ENCODE results near the gene RFNG.
A peak's percentile ranks its signal among the peaks of the same experiment; 100 is the strongest.

Gene RFNG

DNA sequence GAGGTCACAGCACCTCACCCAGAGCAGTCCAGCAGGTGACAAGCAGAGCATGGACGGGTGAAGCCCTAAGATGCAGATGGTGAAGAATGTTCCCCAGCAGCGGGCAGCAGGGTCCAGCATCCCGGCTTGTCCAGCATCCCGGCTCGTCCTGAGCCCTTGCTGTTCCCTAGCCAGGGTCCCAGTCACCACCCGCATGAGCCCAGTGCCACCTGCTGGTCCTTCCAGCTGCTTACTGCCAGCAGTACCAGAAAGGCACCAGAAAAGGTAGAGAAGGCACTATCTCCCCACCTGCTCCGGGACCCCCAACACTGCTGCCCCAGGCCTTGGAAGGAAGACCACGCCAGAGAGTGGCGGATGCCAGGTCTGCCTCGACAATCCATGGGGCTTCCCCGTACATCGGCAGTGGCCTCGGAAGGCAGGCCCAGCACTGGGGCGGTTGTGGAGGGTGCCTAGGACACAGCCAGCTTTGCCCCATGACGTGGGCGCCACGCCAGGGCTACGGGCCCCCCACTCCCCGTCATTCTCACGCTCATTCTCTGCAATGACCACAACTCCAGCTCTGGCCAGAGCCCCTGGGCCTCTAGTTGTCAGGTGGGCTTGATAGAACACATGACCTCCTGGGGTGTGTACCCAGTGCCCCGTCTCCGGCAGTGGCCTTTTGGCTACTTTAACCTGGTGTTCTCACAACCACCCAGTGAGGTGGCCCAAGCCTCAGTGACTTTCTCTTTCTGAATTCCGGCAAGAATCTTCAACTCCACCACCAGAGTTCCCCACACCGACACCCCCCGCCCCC is 30.3 kb downstream of the RFNG start:
- in situ Hi-C loops (cut with HindIII; ENCODE audit: low pct_ligation_motif_present, low pct_unique_long_range_greater_than_20kb, low sequenced_read_pairs), result no loop called here
- peak; percentile 83 for DNase-seq

DNA sequence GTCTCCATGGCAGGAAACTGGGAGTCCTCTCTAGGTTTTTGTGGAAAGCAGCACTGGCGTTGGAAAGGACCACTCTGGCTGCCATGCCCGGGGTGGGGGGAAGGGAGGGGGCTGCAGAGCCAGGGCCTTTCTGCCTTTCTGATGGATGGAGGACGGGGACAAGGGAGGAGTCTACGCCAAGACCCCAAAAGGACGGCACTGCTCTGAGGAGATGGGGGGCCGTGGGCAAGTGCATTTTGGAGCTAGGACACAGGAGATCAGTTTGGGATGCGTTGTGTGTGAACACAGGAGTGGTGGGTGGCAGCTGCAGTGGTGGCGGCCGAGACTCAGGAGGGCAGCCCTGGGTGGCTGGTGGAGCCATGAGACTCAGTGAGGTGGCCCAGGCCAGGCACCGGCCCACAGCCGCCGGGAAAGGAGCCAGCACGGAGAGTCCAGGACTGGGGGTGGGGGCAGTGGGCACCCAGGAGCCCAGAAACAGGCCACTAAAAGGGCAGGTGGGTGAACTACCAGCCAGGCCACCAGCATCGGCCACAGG is 31.0 kb downstream of the RFNG start:
- in situ Hi-C loops (cut with HindIII; ENCODE audit: low pct_ligation_motif_present, low pct_unique_long_range_greater_than_20kb, low sequenced_read_pairs), result no loop called here

DNA sequence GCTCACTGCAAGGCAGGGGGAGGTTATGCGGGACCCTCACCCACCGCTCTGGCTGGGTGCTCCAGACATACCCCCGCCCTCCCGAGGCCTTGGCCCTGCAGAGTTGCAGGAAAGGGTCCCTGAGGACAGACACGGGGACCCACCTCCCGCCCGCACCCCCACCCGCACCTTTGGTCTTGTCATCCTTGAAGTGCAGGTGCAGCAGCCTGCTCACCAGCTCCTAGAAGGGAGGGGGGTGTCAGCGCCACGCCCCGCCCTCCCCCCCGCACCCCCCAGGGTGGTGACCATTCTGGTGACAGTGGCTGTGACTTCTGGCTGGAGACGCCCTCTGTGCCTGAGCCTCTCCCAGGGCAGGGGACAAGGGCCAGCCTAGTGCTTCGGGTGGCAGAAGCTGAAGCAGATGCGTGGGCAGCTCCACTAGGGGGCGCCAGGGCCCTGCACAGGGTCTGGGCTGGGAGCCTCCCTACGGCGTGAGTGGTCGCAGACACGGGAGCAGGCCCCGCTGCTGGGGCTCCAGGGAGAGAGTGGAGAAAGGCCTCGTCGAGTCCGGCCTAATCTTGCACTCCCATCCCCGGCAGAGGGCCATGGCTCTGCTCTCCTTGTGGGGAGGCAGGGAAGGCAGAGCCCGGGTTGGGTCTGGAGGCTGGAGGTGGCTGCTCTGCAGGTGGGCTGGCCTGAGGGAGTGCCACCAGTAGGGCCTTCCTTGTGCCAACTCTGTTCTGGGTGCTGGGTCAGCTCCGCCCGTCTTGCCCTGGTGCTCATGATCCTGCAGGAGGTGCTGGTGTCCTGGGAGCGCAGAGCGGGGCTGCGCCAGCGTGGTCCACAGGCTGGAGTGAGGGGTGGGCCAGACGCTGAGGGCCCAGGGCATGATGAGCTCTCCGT is 31.7 kb downstream of the RFNG start:
- in situ Hi-C loops (cut with HindIII; ENCODE audit: low pct_ligation_motif_present, low pct_unique_long_range_greater_than_20kb, low sequenced_read_pairs), result no loop called here
- peak; percentile 63 for DNase-seq

More for the DNA sequence above, 31.0 kb downstream of the RFNG start:
- no peak for DNase-seq

DNA sequence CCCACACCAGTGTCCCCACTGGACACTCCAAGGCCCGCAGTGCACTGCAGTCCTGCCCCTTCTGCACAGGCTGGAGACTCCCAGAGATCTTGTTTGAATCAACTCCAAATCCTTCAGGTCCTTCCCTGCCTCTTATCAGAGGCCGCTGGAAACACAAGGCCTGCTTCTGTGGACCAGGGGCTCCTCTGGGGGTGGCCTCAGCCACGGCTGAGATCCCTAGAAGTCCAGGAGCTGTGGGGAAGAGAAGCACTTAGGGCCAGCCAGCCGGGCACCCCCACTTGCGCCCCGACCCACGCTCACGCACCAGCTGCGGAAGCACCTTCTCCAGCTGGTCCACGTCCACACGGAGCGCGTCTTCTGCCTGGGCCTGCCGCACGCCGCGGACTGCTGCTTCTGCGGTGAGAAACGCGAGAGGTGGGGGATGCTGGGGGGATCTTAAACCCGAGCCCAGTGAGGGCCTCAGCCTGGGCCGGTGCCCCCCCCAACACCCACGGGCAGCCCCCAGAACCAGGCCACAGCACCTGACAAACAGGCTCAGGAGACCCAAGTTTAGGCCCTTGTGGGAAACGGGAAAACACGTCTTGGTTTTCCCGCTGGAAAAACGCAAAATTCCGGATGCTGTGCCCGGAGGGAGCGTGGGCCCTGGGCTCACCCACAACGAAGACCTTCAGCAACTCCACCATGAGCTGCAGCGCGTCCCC is 32.5 kb downstream of the RFNG start:
- in situ Hi-C loops (cut with HindIII; ENCODE audit: low pct_ligation_motif_present, low pct_unique_long_range_greater_than_20kb, low sequenced_read_pairs), result no loop called here
- DNase-seq, result no peak

DNA sequence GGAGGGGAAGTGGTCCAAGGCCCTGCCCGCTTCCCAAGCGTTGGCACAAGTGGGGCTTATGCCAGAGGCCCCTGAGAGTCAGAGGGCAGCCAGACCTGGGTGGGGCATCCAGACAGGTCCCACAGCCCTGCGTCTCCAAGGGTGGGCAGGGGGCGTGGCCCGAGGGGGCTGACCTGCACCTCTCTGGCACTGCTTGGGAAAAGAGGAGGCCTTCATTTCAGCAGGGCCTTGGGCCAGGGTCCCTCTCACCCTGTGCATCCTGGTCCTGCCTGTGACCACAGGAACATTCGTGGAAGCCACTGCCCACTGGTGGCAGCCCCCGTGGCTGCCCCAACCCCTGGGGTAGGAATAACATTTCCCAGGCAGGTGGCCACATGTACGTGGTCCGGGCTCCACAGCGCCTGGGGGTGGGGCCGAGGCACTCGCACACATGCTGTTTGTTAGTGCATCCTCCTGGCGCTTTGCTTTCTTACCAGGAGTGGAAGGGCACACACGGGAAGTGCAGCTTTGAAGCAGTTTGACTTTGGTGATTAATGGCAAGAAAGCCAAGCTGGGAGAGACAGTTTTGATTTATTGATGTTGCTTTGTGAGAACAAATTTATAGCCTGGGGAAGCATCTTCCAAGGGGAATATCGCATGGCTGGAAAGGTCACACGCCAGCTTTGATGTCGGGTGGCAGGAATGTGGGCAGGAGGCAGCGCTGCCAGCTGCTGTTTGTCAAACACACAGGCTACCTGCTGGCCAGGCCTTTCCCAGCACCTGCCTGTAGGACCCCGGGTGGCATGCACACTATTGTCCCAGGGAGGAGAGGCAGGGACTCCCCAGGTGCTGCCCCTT is 33.2 kb downstream of the RFNG start:
- no peak for DNase-seq
- in situ Hi-C loops (cut with HindIII; ENCODE audit: low pct_ligation_motif_present, low pct_unique_long_range_greater_than_20kb, low sequenced_read_pairs), result no loop called here

DNA sequence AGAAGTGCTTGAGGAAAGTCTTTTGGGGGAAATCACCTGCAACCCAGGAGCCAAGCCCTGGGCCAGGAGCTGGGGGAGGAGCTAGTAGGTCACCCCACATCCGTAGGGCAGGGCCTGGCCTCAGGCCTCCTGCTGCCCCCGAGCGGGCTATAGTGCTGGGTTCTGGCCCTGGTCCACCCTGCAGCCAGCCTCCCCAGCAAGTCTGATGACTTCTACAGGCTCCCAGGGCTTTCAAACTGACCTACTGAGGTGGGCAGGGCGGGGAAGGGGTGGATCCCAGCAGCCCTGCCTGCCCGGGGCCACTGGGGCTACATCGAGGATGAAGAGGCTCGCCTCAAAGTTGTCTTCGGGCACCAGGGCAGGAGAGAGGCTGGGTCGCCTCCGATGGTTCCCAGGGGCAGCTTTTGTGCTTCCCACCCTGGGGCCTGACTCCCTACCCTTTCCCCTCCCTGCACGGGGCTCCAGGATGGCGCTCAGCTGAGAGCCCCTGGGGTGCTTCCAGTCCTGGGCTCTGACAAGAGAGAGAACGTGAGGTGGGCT is 33.9 kb downstream of the RFNG start:
- in situ Hi-C loops (cut with HindIII; ENCODE audit: low pct_ligation_motif_present, low pct_unique_long_range_greater_than_20kb, low sequenced_read_pairs), result no loop called here
- no peak for DNase-seq

DNA sequence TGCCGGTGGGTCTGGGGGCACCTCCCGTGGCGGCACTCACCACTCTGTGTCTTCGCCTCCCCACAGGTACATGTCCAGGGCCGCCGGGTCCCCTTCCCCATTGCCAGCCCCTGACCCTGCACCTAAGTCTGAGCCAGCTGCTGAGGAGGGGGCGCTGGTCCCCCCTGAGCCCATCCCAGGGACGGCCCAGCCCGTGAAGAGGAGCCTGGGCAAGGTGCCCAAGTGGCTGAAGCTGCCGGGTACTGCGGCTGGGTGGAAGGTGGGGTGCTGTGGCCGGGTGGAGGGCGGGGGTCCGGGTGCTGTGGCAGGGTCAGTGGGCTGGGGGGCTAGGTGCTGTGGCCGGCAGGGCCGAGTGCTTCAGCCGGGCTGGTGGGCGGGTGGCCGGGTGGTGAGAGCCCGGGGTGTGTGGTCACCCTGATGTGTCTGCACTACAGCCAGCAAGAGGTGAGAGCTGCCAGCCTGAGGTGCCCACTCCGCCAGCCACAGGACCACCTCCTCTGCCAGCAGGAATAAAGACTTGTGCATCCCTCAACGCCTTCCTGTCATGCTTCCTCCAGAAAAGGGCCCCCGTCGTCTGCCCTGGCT is 34.6 kb downstream of the RFNG start:
- in situ Hi-C loops (cut with HindIII; ENCODE audit: low pct_ligation_motif_present, low pct_unique_long_range_greater_than_20kb, low sequenced_read_pairs), result no loop called here
- DNase-seq, result no peak

DNA sequence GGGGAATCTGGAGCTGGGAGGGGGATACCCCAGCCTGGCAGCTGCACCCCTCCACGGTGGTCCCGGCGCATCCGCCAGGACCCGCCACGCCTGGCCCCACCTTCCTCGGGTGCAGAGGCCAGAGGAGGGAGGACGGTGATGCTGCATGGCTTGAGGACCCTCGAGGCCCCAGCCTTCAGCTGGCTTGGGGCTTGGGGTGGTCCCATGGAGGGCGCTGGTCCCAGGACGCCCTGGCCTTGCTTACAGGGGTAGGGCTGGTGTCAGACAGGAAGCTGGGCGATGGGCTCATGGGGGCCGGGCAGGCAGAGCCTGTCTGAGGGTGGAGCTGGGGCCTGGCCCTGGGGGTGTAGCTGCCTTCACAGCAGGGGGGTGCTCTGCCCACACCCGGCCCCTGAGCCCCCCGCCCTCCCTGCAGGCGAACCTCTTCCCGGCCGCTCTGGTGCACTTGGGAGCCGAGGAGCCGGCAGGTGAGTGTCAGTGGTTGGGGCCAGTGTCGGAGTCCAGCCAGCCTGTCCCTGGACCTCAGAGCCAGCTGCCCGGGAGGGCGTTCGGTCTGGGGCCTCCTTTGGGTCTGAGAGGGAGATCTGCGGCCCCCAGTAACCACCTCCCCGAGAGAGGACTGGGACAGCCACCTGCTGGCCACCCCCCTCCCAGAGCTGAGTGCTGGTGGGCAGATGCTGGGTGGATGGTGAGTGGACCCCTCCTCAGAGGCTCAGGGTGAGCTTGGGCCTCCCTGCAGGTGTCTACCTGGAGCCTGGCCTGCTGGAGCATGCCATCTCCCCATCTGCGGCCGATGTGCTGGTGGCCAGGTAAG is 35.3 kb downstream of the RFNG start:
- in situ Hi-C loops (cut with HindIII; ENCODE audit: low pct_ligation_motif_present, low pct_unique_long_range_greater_than_20kb, low sequenced_read_pairs), result no loop called here
- no peak for DNase-seq

DNA sequence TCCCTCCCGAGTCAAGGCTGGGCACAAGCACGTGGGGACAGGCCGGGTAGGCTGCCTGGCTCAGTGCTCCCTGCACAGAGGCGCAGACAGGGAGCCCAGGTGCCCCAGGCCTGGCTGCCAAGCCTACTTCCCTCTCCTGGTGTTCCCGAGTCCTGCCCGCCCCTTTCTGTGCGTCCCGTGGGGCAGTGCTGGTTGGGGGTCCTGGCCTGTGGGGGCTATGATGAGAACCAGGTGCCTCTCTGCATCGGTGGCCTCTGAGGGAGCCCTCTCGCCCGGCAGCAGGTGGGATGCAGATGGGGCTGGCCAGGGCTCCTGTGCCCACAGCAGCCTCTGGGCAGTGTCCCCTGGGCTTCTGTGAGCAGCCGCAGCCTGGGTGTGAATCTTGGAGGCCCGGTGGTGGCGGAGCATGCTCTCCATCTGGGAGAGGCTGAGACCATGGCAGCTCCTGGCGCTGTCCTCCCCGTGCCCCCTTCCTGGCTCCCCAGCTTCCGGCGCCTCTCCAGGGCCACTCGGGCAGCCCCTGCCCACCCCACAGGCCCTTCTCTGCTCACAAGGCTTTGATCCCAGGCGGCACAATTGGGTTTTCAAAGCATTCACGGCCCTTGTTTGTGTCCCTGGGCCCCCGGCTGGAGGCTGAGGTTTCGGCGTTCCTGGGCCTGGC is 36.2 kb downstream of the RFNG start:
- DNase-seq, result no peak
- in situ Hi-C loops (cut with HindIII; ENCODE audit: low pct_ligation_motif_present, low pct_unique_long_range_greater_than_20kb, low sequenced_read_pairs), result no loop called here

DNA sequence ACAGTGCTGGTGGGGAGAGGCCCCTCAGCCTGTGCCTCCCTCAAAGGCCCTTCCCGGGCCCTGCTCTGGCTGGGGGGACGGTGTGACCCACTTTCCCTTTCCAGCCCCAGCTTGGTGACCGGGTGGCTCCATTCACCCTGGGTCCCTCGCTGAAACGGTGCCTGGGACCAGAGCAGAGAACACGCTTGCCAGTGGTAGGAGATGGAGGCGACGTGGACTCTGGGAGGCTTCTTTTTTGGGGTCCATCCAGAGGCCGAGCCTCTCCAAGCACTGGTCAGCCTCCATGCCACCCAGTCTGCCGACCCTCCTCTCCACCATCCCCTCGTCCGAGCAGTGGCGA is 36.7 kb downstream of the RFNG start:
- in situ Hi-C loops (cut with HindIII; ENCODE audit: low pct_ligation_motif_present, low pct_unique_long_range_greater_than_20kb, low sequenced_read_pairs), result no loop called here
- no peak for DNase-seq

DNA sequence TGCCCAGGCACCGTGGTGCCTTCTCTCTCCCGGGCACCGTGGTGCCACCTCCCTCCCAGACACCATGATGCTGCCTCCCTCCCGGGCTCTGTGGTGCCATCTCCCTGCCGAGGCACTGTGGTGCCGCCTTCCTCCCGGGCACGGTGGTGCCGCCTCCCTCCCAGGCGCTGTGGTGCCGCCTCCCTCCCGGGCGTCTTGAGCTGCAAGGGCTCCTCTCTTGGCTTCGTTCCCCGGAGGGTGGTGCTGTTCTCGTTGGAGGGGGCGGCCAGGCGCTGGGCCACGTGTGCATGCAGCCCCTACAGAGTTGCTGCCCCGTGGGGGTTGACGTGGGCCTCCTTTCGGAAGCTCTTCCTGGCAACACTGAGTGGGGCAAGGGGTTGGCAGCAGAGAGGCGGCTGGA is 37.2 kb downstream of the RFNG start:
- DNase-seq, result no peak
- in situ Hi-C loops (cut with HindIII; ENCODE audit: low pct_ligation_motif_present, low pct_unique_long_range_greater_than_20kb, low sequenced_read_pairs), result no loop called here

DNA sequence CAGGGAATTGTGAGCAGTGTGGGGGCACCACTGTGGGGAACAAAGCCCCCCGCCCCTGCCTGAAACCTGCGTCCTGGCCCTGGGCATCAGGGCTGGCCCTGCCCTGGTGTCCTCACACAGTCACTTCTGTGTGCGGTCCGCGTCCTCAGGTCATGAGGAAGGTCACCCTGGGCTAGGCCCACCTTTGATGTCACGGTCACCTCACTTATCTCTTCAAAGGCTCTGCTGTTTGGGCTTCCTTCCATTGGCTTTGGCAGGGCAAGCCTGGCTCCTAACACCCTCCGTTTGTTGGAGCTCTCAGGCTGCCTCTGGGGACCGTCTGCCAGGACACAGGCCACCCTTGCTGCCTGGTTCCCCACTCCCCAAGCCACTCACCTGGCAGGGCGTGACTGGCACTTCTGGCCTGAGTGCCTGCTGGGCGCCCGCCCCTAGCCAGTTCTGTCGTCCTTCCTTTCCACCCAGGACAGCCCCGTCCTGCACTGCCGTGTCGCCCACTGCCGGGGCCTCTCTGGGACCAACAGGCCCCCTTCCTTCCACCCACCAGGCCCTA is 37.8 kb downstream of the RFNG start:
- in situ Hi-C loops (cut with HindIII; ENCODE audit: low pct_ligation_motif_present, low pct_unique_long_range_greater_than_20kb, low sequenced_read_pairs), result no loop called here
- DNase-seq, result no peak

DNA sequence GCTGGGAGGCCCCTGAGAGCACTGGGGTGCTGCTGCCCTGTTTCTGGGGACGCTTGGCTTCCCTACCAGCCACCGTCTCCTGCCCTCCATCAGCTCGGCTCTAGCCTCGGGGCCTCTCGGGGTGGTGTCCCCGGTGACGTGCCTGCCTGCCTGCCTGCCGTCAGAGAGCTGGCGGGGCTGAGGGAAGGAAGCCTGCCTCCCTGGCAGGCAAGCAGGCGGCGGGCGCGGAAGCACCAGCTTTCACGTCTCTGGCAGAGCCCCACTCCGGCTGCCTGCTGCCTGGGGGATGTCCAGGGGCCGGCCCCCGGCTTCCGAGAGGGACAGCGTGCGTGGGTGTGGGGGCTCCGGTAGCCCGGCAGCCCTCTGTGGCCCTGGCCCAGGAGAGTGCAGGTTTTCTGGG is 38.3 kb downstream of the RFNG start:
- DNase-seq, result no peak
- in situ Hi-C loops (cut with HindIII; ENCODE audit: low pct_ligation_motif_present, low pct_unique_long_range_greater_than_20kb, low sequenced_read_pairs), result no loop called here

DNA sequence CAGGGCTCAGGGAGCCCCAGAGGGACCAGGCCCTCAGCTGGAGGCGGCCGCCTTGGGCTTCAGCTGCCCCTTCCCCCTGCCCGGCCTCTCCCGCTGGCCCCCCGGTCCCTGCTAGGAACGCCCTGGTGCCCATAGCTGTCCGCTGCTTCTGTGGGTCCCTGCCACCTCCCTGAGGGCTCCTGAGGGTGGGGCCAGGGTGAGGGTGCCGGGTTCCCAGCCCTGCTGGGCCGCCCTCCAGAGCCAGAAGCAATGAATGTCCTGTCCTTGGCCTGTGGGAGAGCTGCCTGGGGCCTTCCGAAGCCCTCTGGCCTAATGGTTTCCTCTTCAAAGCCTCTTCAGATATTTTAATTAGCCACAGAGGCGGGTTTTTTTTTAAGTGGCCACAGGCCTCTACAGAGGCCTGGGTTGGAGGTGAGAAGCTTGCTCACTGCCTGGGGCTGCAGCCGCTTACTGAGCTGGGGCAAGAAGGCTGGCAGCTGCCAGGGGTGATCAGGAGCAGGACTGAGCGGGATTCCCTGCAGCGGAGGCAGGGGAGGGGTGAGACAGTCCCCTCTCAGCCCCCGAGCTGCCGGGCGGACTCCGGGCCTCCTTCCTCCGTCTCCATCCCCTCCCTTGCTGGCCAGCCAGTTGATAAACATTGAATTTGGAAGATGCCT is 38.8 kb downstream of the RFNG start:
- in situ Hi-C loops (cut with HindIII; ENCODE audit: low pct_ligation_motif_present, low pct_unique_long_range_greater_than_20kb, low sequenced_read_pairs), result no loop called here
- DNase-seq, result no peak

DNA sequence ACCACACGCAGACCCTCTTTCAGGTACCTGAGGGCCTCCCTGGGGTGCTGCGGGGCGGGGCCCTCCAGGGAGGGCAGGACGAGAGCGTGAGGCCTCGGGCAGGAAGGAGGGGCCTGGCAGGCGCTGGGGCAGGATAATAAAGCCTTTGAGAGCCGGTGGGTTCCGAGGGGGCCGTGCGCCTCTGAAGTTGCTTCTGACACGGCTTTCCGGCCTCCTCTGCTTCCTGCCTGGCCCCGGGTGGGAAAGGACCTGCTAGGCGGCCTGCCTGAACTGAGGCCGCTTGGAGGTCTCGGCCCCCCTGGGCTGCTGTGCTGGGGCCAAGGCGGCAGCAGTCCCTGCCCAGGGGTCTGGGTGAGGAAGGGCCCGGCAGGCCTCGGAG is 39.4 kb downstream of the RFNG start:
- in situ Hi-C loops (cut with HindIII; ENCODE audit: low pct_ligation_motif_present, low pct_unique_long_range_greater_than_20kb, low sequenced_read_pairs), result no loop called here
- DNase-seq, result no peak

DNA sequence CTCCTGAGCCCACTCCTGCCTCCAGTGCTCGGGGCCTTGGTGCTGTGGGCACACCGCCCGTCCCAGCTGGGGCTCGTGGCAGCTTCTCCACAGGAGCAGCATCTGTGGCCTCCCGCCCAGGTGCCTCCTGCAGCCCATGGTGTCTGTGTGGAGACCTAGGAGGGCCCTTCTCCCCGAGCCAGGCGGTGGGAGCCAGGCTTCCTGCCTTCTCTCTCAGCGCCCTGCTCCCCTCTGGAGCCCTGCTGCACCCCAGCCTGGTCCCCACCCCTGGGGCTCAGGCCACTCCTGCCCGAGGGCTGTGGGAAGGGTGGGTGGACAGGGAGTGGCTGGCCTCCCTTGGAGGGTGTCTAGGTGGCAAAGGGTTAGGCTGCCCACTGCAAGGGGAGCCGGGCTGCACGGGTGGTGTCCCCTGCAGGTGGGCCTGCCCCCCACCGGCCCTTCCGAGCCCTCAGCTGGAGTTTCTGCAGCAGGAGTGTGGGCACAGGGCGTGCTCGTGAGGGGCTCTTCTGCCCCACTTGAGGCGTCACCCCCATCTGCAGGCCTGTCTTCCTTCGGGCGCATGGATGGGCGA is 39.9 kb downstream of the RFNG start:
- in situ Hi-C loops (cut with HindIII; ENCODE audit: low pct_ligation_motif_present, low pct_unique_long_range_greater_than_20kb, low sequenced_read_pairs), result no loop called here
- no peak for DNase-seq
